ENCODE data around the gene LMO7. TPM values are rescaled to one million over a fixed set of nuclear protein-coding genes. Genes with fewer than 3 reads are reported as not detected.

LMO7 gene
- total RNA-seq, 1 experiment from 2014 or later = 18.5 TPM

DNA sequence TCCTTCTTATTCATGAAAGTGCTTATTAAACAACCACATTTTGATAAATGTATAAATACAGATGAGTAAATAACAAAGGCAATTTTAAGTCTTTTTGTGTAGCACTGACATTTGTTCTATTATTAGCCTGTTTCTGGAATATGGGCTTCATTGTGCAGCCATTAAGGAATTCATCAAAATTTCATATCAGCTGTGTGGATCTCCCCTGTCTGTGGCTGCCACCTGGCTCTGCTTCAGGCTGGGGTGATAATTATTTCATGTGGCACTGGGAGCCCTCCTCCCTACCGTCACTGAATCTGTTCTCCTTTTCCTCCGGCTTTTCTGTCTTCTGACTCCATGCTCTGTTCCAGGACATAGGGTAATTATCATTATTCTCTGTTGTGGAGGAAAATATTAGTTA, 57.1 kb downstream of the LMO7 start (continued):
- TF ChIP-seq, protein P1, sequence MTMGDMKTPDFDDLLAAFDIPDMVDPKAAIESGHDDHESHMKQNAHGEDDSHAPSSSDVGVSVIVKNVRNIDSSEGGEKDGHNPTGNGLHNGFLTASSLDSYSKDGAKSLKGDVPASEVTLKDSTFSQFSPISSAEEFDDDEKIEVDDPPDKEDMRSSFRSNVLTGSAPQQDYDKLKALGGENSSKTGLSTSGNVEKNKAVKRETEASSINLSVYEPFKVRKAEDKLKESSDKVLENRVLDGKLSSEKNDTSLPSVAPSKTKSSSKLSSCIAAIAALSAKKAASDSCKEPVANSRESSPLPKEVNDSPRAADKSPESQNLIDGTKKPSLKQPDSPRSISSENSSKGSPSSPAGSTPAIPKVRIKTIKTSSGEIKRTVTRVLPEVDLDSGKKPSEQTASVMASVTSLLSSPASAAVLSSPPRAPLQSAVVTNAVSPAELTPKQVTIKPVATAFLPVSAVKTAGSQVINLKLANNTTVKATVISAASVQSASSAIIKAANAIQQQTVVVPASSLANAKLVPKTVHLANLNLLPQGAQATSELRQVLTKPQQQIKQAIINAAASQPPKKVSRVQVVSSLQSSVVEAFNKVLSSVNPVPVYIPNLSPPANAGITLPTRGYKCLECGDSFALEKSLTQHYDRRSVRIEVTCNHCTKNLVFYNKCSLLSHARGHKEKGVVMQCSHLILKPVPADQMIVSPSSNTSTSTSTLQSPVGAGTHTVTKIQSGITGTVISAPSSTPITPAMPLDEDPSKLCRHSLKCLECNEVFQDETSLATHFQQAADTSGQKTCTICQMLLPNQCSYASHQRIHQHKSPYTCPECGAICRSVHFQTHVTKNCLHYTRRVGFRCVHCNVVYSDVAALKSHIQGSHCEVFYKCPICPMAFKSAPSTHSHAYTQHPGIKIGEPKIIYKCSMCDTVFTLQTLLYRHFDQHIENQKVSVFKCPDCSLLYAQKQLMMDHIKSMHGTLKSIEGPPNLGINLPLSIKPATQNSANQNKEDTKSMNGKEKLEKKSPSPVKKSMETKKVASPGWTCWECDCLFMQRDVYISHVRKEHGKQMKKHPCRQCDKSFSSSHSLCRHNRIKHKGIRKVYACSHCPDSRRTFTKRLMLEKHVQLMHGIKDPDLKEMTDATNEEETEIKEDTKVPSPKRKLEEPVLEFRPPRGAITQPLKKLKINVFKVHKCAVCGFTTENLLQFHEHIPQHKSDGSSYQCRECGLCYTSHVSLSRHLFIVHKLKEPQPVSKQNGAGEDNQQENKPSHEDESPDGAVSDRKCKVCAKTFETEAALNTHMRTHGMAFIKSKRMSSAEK (CRISPR knock-in tag; IDR thresholded peaks at IDR 0.05; ENCODE audit: borderline replicate concordance) = no peak
- no peak for TF ChIP-seq NR2C2 (CRISPR knock-in tag; IDR thresholded peaks at IDR 0.05)

DNA sequence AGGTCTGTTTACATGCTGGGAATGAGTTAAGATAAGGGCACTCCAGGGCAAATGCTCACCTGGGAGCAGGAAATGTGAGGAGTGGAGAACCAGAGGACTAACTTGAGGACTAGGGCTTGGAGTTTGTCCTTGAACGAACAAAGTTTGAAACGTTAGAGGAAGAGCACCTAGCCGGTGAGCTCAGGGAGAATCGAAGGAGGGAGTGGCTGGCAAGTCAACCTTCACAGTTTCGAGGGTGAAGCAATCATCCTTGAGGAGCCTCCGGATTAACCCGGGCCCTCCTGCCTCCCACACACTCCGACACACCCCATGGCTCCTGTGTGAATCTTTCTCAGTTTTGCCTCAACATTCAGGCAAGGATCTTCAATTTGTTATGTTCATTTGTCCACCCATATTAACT, 58.6 kb downstream of the LMO7 start:
- H3K36me3 Mint-ChIP-seq = peaks cover 28% of the 10 kb centered on the region
- H3K27ac Mint-ChIP-seq = peak overlapping the region; percentile 0; the same call in 1 of the 2 replicates
- no peak overlapping the region for H3K4me3 Mint-ChIP-seq
- no peak for DNase-seq (ENCODE audit: low spot score)
- ChIA-PET CTCF (interaction anchor here (0.8 to 2.9 kb wide), 6 partner anchors 7 to 212 kb away, joined by 3 to 38 read pairs (median 13); no protein-coding TSS in a partner anchor), POLR2A (no interaction called here)
- H3K9me3 Mint-ChIP-seq = peaks cover 24% of the 10 kb centered on the region
- ATAC-seq = no peak
- peaks cover 15% of the 10 kb centered on the region for H3K4me1 Mint-ChIP-seq
- H3K27me3 Mint-ChIP-seq (ENCODE audit: low read depth) = no peaks in the 10 kb centered on the region; the same call in 1 of the 2 replicates
- TF ChIP-seq, protein P2, sequence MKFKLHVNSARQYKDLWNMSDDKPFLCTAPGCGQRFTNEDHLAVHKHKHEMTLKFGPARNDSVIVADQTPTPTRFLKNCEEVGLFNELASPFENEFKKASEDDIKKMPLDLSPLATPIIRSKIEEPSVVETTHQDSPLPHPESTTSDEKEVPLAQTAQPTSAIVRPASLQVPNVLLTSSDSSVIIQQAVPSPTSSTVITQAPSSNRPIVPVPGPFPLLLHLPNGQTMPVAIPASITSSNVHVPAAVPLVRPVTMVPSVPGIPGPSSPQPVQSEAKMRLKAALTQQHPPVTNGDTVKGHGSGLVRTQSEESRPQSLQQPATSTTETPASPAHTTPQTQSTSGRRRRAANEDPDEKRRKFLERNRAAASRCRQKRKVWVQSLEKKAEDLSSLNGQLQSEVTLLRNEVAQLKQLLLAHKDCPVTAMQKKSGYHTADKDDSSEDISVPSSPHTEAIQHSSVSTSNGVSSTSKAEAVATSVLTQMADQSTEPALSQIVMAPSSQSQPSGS (CRISPR knock-in tag; IDR thresholded peaks at IDR 0.05; ENCODE audit: borderline replicate concordance, low read depth) = no peak
- TF ChIP-seq CTCF (IDR thresholded peaks at IDR 0.05) (no peak), CBFB (CRISPR knock-in tag; IDR thresholded peaks at IDR 0.05; ENCODE audit: low read depth) (no peak), GRHL2 (CRISPR knock-in tag; IDR thresholded peaks at IDR 0.05; ENCODE audit: insufficient replicate concordance, severe bottlenecking) (no peak), JAZF1 (CRISPR knock-in tag; IDR thresholded peaks at IDR 0.05) (no peak), AFF4 (CRISPR knock-in tag; IDR thresholded peaks at IDR 0.05; ENCODE audit: borderline replicate concordance) (no peak), ZNF121 (CRISPR knock-in tag; IDR thresholded peaks at IDR 0.05) (no peak), NFE2L1 (CRISPR knock-in tag; IDR thresholded peaks at IDR 0.05) (no peak), FOXJ3 (CRISPR knock-in tag; IDR thresholded peaks at IDR 0.05; ENCODE audit: borderline replicate concordance) (no peak), MLX (CRISPR knock-in tag; IDR thresholded peaks at IDR 0.05) (no peak), MXD4 (CRISPR knock-in tag; IDR thresholded peaks at IDR 0.05; ENCODE audit: borderline replicate concordance) (no peak), TEAD1 (CRISPR knock-in tag; IDR thresholded peaks at IDR 0.05) (no peak)
- TF ChIP-seq, protein P3, sequence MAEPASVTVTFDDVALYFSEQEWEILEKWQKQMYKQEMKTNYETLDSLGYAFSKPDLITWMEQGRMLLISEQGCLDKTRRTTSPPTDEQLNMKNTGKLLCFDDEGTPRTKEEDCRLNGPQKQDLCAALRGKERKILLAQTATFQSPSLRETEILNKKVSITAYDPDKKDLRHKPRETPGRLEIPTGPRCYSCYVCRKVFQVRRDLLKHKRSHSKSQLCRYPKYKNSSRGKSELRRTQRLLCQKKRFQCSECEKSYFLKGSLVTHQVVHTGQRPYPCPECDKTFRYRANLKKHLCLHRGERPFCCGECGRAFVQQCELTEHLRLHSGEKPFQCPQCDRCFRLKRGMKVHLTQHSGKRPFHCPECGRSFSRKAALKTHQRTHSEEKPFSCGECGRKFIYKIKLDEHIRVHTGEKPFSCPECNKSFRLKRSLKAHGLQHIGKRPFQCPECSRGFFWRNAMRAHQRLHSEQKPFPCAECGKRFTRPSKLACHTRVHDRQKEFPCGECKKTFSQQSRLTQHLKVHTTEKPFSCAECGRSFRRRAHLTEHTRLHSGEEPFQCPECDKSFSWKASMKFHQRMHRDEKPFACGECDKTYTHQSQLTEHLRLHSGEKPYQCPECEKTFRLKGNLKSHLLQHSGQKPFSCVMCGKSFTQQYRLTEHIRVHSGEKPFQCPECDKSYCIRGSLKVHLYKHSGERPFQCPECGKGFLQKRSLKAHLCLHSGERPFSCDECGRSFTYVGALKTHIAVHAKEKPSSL (CRISPR knock-in tag; conservative IDR thresholded peaks at IDR 0.05) = no peak
- TF ChIP-seq, protein P4, sequence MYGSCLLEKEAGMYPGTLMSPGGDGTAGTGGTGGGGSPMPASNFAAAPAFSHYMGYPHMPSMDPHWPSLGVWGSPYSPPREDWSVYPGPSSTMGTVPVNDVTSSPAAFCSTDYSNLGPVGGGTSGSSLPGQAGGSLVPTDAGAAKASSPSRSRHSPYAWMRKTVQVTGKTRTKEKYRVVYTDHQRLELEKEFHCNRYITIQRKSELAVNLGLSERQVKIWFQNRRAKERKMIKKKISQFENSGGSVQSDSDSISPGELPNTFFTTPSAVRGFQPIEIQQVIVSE (CRISPR knock-in tag; IDR thresholded peaks at IDR 0.05; ENCODE audit: borderline replicate concordance) = no peak
- TF ChIP-seq, protein P5, sequence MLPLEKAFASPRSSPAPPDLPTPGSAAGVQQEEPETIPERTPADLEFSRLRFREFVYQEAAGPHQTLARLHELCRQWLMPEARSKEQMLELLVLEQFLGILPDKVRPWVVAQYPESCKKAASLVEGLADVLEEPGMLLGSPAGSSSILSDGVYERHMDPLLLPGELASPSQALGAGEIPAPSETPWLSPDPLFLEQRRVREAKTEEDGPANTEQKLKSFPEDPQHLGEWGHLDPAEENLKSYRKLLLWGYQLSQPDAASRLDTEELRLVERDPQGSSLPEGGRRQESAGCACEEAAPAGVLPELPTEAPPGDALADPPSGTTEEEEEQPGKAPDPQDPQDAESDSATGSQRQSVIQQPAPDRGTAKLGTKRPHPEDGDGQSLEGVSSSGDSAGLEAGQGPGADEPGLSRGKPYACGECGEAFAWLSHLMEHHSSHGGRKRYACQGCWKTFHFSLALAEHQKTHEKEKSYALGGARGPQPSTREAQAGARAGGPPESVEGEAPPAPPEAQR (CRISPR knock-in tag; IDR thresholded peaks at IDR 0.05) = no peak
- TF ChIP-seq, protein P6, sequence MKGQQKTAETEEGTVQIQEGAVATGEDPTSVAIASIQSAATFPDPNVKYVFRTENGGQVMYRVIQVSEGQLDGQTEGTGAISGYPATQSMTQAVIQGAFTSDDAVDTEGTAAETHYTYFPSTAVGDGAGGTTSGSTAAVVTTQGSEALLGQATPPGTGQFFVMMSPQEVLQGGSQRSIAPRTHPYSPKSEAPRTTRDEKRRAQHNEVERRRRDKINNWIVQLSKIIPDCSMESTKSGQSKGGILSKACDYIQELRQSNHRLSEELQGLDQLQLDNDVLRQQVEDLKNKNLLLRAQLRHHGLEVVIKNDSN (CRISPR knock-in tag; IDR thresholded peaks at IDR 0.05) = no peak

All from WTC11 (cell line).